NCI-H748 treated with DMSO at 0.1 percent for 48 hours (cell line): Measurements from ENCODE around the gene TTLL7.
"Not testable (repeated sequence)": the region's sequence is repeated elsewhere in the genome, so short reads cannot be mapped to it uniquely, and the experiment has no call there.

ENCODE experiments used
- DNase-seq: peaks from one replicate; lab custom pipeline; 2025; lab: John Stamatoyannopoulos, UW

TTLL7 gene

DNA sequence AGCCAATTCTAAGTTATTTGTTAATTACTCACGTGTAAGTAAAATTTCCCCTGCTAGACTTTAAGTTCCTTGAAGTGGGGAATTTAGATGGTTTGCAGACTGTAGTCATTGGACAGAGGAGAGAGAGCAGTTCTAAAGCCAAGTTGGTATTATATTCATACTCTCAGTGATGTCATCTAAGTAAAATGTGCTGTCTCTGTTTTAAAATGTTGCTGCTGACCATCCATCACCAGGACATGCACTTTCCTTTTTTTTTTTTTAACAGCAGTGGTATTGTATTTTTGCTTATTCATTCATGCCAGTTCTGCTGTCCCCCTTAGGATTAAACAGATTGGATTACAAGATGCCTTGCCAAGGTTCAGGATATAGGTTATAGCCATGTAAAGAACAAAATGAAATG lies 2.3 kb downstream of the TTLL7 start:
- DNase-seq: no peak

- DNase-seq: no peak
Observed at GRCh38 chr1:83996191-83996590, 2.7 kb downstream of the TTLL7 start.

DNA sequence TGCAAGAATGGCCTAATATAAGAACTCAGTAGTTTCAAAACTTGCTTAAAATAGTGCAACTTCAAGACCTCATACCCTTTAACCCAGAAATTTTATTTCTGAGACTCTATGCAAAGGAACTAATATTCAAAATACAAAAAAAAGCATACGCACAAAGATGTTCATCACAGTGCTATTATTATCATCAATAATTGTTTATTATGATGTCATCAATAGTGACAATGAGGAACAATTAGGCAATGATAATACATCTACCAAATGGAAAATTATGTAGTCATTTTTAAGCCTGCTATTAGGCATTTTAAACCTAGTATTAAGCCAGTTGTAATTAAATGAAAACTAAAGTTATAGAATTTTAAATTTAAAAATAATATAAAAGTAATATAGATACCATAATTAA lies 3.3 kb downstream of the TTLL7 start:
- no peak for DNase-seq

DNA sequence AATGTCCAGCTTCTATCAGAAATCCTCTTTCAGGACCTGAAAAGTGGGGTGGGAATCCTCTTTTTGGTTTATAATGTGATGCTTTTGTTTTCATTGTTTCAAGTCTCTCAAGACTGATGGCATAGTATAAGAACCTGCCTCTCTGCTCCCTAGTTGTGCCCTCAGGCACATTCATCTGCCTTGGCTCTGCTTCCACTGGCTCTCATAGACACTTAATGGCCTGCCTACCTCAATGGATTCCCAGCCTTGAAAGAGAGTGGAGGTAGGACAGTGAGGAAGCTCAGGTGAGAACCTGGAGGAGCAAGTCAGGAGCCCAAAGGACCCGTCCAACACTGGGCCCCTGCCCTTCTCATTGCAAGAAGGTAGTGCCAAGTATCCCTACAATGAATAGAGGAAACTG lies 4.8 kb downstream of the TTLL7 start:
- DNase-seq: no peak

DNA sequence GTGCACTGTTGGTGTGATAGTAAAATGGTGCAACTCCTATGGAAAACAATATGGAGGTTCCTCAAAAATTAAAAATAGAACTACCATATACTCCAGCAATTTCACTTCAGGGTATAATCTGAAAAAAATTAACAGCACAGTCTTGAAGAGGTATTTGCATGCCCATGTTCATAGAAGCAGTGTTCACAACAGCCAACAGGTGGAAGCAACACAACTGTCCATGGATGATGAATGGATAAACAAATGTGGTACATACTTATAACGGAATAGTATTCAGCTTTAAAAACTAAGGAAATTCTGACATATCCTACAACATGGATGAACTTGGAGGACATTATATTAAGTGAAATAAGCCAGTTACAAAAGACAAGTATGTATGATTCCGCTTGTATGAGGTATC lies 8.2 kb downstream of the TTLL7 start:
- no peak for DNase-seq

- DNase-seq: no peak
Observed at GRCh38 chr1:83985048-83985447, 13.9 kb downstream of the TTLL7 start.

DNA sequence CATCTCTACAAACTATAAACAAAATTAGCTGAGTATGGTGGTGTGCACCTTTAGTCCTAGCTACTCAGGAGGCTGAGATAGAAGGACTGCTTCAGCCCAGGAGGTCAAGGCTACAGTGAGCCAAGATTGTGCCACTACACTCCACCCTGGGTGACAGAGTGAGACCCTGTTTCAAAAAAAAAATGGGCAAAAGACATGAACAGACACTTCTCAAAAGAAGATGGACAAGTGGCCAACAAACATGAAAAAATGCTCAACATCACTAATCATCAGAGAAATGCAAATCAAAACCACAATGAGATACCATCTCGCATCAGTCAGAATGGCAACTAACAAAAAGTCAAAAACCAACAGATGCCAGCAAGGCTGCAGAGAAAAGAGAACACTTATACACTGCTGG lies 15.0 kb downstream of the TTLL7 start:
- DNase-seq: not testable (repeated sequence)

DNA sequence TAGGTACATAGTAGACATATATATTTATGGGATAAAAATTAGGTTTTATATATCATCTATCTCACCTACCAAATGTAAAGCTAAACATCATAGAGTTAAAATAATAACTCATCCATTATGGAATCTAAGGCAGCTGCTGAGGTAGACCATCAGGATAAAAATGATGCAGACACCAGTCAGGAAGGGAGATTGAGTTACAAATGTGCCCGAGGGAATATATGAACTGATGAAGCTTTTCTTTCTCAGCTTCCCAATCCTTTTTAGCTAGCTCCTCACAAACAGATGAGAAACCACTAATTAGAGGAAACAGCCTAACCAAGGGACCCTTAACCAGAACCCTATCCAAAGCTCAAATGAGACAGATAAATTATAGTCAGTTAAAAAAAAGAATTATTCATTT lies 20.9 kb downstream of the TTLL7 start:
- no peak for DNase-seq

DNA sequence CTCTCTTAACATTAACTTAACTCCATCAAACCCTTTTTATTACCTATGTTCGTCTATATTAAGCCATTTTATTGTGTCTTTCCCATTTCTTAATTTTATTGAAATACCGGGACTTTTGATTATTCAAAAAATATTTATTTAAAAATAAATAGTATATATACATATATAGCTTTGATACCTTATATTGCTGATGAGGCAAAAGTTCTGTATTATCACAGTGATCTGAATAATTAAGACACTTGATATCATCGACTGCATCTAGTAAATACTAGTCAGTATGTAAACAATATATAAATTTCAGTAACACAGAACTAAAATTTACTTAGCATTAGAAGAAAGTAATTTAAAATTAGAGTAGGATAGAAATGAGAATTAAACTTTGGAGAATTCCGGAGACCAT lies 22.0 kb downstream of the TTLL7 start:
- DNase-seq: no peak

- DNase-seq: no peak
Observed at GRCh38 chr1:83970802-83971201, 28.1 kb downstream of the TTLL7 start.

DNA sequence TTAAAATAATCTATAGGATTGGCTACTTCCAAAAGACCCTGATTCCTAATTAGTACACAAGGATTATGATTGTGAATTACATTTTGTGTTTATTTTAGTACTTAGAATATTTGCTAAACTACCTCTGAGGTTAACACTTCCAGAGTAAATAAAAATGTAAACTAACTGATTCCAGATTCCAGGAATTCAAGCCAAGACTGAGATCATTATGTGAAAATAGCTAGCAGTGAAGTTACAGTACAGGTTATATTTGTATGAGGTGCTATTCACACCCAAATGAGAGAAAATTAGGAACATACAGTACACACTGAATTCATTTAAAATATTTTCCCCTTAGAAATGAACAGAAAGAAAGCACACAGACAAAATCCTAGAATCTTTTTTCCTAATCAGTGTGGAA lies 28.8 kb downstream of the TTLL7 start:
- no peak for DNase-seq

- no peak for DNase-seq
Observed at GRCh38 chr1:83967336-83967735, 31.6 kb downstream of the TTLL7 start.

DNA sequence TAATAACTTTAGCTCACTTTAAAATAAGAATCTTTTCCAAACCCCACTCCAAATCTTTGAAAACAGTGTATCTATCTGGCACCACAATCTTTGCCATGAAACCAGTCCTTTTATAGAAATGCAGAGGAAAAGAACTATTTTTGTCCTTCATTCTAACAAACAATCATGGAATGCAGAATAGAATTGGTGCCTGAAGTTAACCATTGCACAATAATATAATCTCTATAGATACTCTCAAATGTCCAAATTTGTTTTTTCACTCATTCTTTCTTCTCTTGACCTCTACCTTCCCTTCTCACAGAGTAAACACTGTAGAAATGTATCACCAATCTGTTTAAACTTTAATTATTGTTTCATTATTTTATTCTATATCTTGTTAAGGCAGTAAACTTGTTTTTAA lies 34.8 kb downstream of the TTLL7 start:
- no peak for DNase-seq

DNA sequence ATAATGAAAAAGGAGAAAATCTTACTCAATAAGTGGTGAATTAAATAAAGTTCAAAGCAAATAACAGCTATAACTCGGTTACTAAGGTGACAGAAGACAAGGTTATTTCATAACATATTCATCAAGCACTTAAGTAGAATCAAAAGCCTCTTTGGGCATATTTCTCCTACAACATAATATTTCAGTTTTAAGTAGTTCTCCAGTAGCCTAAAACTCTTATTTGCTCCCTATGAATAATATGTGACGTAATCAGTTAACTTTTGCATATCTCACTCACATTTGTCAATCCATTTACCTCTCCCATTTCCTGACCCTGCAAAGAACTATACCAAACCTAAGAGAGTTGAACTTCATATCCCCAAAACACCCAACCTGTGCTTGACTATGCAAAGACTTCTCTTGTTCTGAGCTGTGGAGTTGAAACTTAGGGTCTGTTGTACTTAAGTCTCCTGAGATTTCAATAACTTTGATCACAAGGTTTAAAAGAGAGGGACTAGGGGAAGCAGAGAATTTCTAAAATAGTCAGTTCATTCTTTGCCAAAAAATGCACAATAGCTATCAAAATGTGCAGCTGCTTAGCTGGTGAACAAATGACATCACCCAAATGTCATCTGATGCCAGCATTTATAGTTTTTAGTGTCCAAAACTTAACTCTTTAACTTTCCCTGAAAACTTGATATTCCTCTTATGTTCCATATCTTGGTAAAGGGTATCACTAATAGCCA lies 37.2 kb downstream of the TTLL7 start:
- no peak for DNase-seq

DNA sequence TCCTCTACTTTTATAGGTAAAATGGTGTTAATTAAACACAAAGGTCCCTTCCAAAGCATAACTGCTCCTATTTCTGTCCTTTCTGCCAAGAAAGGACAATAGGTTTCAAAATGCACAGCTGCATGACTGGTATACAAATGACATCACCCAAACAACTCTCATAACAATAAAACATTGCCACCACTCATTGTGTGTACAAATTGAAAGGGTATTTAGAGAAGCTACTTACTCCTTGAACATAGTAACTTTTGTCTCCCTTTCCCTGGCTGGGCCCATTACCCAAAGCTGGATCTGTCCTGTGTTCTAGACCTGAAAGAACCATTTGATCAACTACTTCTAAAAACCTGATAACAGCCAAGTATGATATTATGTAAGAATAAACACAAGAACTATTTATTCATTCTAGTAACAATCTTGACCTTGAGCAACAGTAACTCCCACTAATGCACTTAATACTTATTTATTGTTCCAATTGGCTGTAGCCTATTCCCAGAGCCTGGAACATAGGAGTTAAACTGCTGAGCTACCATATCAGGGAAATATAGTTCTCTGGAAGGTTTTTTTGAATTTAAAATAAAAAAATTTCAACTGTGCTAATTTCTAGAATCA lies 38.2 kb downstream of the TTLL7 start:
- DNase-seq: no peak

DNA sequence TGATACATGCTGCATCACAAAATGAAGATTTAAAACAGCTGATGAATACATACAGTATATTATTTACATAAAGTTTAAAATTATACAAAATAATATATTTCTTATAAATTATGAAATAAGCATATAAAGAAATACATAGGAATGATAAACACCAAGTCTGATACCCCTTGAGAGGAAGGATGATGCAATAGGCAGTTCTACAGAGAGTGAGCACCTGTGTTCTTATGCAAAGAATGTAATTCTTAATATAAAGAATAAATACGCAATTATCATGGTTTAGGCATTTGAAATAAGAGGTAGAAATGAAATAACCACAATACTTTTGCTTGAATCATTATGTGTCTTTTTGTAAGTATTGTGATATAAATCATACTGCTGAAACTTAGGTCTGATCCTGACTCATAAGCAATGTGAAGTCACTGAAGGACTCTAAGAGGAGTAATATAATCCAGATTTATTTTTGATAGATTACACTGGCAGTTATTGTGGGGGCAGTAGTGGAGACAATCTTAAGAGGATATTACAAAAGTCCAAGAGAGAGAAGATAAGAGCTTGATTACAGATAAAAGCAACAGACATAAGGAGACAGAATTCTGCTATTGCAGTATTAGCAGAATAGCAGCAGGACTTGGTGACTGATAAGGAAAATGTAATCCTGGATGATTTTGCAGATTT lies 39.0 kb downstream of the TTLL7 start:
- no peak for DNase-seq

GRCh38 chr1:83958704-83959103 lies 40.2 kb downstream of the TTLL7 start:
- DNase-seq: no peak

DNA sequence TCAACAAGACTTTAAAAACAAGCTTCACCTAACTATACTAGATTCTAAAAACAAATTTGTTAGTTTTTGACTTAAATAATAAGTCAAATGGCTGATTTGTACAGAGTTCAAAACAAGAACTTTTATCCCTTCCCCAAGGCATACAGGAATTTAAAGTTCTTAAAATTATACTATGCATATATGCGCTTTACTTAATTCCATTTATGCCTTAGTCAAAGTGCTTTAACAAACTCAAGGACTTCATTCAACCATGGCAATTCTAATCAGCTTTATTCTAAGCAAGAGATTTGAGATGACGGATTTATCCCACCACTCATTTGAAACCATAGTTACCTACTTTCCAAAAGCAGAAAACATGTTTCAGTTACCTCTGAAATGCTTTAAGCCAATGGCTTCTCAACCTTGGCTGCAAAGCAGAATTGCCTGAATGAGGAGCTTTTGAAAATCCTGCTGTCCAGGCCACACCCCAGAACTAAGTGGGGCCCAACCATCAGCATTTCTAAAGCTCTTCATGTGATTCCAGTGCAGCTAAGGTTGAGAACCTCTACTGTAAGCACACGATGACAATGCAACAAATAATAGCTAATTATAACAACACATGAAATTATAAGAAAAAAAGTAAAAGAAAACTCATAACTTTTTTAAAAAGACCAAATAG lies 44.6 kb downstream of the TTLL7 start:
- no peak for DNase-seq

DNA sequence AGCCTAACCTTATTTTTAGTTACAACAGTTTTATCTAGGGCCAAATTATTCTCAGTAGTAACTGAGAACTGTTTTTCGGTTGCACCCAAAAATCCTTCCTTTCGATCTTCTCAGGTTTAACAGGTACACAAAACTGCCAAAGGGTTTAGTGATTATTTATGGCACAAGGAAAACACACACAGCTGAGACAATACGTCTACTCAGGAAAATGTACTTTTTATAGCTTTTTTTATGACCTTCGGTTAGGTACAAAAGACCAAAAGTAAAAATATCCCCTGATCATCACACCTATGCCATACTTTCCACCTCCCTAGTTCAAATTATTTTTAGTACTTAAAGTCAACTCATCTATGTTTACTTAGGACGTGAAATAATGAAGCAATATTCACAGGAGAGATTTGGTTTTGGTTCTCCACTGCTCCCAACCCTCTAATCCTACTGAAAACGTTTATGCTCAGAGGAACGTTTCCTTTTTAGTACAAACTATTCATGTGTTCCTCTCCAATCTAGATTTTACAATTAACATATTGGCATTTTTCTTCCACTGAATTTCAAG lies 48.7 kb downstream of the TTLL7 start:
- peak; percentile 9 for DNase-seq

GRCh38 chr1:83942914-83943313 lies 56.0 kb downstream of the TTLL7 start:
- no peak for DNase-seq

- DNase-seq: no peak
Observed at GRCh38 chr1:83934550-83934949, 64.4 kb downstream of the TTLL7 start.

DNA sequence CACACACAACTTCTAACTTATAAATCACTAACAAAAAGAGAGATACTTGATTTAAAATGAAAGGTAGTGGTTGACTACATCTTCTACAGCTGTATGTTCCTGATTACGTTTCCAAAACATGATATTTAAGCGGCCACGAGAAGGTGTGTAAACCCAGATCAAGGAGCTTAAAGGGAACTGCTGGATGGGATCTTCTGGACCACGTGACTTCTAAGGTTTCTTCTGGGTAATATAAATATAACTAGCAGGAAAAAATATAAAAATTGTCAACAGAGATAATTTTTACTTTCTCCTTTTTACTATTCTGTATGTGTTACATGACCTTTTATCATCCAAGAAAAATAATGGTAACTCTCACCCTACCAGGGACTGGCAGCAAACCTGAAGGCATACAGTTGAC lies 66.2 kb downstream of the TTLL7 start:
- DNase-seq: no peak

GRCh38 chr1:83932281-83932680 lies 66.7 kb downstream of the TTLL7 start:
- DNase-seq: no peak
